ENCODE measurements around the gene LCP2. TPM values are rescaled to one million over a fixed set of nuclear protein-coding genes. Genes with fewer than 3 reads are reported as not detected.

LCP2 gene
- polyA plus RNA-seq, 4 donors = 2.9 to 14.1 (median 7.8) TPM

DNA sequence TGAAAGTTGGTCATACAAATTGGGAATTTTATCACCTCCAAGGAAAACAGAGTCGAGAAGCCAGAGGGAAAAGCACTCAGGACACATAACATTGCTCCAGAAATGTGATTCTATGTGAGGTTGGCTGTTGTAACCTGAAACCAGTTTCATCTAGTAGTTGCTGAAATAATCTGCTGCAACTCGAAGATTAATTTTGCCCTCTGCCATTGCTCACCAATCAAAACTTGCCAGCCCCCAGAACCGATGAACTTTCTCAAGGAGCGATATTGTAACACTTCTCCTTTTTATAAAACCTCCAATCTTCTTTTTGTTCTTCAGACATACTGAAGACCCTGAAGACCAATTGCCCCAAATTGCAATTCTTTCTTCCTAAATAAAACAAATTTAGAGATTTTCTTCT lies 33.7 kb downstream of the LCP2 start:
- no peak for FAIRE-seq
- Histone ChIP-seq H3K9me3 (ENCODE audit: control insufficient read depth in 2 of 2, insufficient read depth in 1 of 2, low read depth in 1 of 2, low read length in 1 of 2) (no peaks in the 10 kb centered on the region), H3K4me3 (ENCODE audit: low read depth in 1 of 3, low read length in 3 of 3) (no peak overlapping the region), H3K4me1 (ENCODE audit: control insufficient read depth in 3 of 3, insufficient read depth in 2 of 3, low read depth in 1 of 3, low read length in 2 of 3) (peaks cover 0 to 2% (median 0%) of the 10 kb centered on the region in 3 donors), H3K27ac (ENCODE audit: low read depth in 1 of 3, low read length in 2 of 3) (no peak overlapping the region), H3K27me3 (ENCODE audit: control insufficient read depth in 3 of 3, insufficient read depth in 3 of 3, low read length in 3 of 3) (peaks cover 0 to 11% (median 0%) of the 10 kb centered on the region in 3 donors), H3K36me3 (ENCODE audit: control insufficient read depth in 3 of 3, insufficient read depth in 2 of 3, low read depth in 1 of 3, low read length in 3 of 3) (peaks cover 0 to 4% (median 0%) of the 10 kb centered on the region in 3 donors)
- 73 to 79% (median 73%) methylated on average over 4 of the region's 4 CpGs for WGBS, 3 donors
- DNase-seq = no peak

- peak overlapping the region in 1 of 3 donors; percentile 1 for H3K27ac ChIP-seq (ENCODE audit: low read depth in 1 of 3, low read length in 2 of 3)
- H3K4me1 ChIP-seq (ENCODE audit: control insufficient read depth in 3 of 3, insufficient read depth in 2 of 3, low read depth in 1 of 3, low read length in 2 of 3) = no peaks in the 10 kb centered on the region
- WGBS, 3 donors = 50 to 74% (median 66%) methylated on average over 15 of the region's 15 CpGs
- DNase-seq = peak in 1 of 2 donors; percentile 56
- no peaks in the 10 kb centered on the region for H3K9me3 ChIP-seq (ENCODE audit: control insufficient read depth in 2 of 2, insufficient read depth in 1 of 2, low read depth in 1 of 2, low read length in 1 of 2)
- H3K36me3 ChIP-seq (ENCODE audit: control insufficient read depth in 3 of 3, insufficient read depth in 2 of 3, low read depth in 1 of 3, low read length in 3 of 3) = peaks cover 0 to 4% (median 4%) of the 10 kb centered on the region in 3 donors
- FAIRE-seq = no peak
- peaks cover 0 to 6% (median 0%) of the 10 kb centered on the region in 3 donors for H3K27me3 ChIP-seq (ENCODE audit: control insufficient read depth in 3 of 3, insufficient read depth in 3 of 3, low read length in 3 of 3)
- H3K4me3 ChIP-seq (ENCODE audit: low read depth in 1 of 3, low read length in 3 of 3) = no peak overlapping the region
Measured at GRCh38 chr5:170262061-170263045, 35.2 kb downstream of the LCP2 start.

GRCh38 chr5:170261528-170262043 lies 36.0 kb downstream of the LCP2 start:
- H3K4me3 ChIP-seq (ENCODE audit: low read depth in 1 of 3, low read length in 3 of 3) = no peak overlapping the region
- no peak for FAIRE-seq
- H3K36me3 ChIP-seq (ENCODE audit: control insufficient read depth in 3 of 3, insufficient read depth in 2 of 3, low read depth in 1 of 3, low read length in 3 of 3) = peaks cover 0 to 4% (median 4%) of the 10 kb centered on the region in 3 donors

GRCh38 chr5:170257370-170257769 lies 40.2 kb downstream of the LCP2 start:
- Histone ChIP-seq H3K27ac (ENCODE audit: low read depth in 1 of 3, low read length in 2 of 3) (no peak overlapping the region), H3K9me3 (ENCODE audit: control insufficient read depth in 2 of 2, insufficient read depth in 1 of 2, low read depth in 1 of 2, low read length in 1 of 2) (no peaks in the 10 kb centered on the region), H3K36me3 (ENCODE audit: control insufficient read depth in 3 of 3, insufficient read depth in 2 of 3, low read depth in 1 of 3, low read length in 3 of 3) (peaks cover 0 to 4% (median 4%) of the 10 kb centered on the region in 3 donors), H3K4me3 (ENCODE audit: low read depth in 1 of 3, low read length in 3 of 3) (no peak overlapping the region), H3K4me1 (ENCODE audit: control insufficient read depth in 3 of 3, insufficient read depth in 2 of 3, low read depth in 1 of 3, low read length in 2 of 3) (no peaks in the 10 kb centered on the region), H3K27me3 (ENCODE audit: control insufficient read depth in 3 of 3, insufficient read depth in 3 of 3, low read length in 3 of 3) (peaks cover 0 to 2% (median 0%) of the 10 kb centered on the region in 3 donors)
- 86 to 93% (median 89%) methylated on average over 4 of the region's 4 CpGs for WGBS, 3 donors
- DNase-seq (no peak), FAIRE-seq (no peak)

More at GRCh38 chr5:170261528-170262043, 36.0 kb downstream of the LCP2 start:
- no peak for DNase-seq
- no peaks in the 10 kb centered on the region for H3K4me1 ChIP-seq (ENCODE audit: control insufficient read depth in 3 of 3, insufficient read depth in 2 of 3, low read depth in 1 of 3, low read length in 2 of 3)
- H3K27me3 ChIP-seq (ENCODE audit: control insufficient read depth in 3 of 3, insufficient read depth in 3 of 3, low read length in 3 of 3) = peaks cover 0 to 3% (median 0%) of the 10 kb centered on the region in 3 donors
- WGBS, 3 donors = 69 to 91% (median 73%) methylated on average over 3 of the region's 3 CpGs
- H3K27ac ChIP-seq (ENCODE audit: low read depth in 1 of 3, low read length in 2 of 3) = peak overlapping the region in 1 of 3 donors; percentile 28
- H3K9me3 ChIP-seq (ENCODE audit: control insufficient read depth in 2 of 2, insufficient read depth in 1 of 2, low read depth in 1 of 2, low read length in 1 of 2) = no peaks in the 10 kb centered on the region

- H3K9me3 ChIP-seq (ENCODE audit: control insufficient read depth in 2 of 2, insufficient read depth in 1 of 2, low read depth in 1 of 2, low read length in 1 of 2) = no peaks in the 10 kb centered on the region
- no peak overlapping the region for H3K27ac ChIP-seq (ENCODE audit: low read depth in 1 of 3, low read length in 2 of 3)
- no peaks in the 10 kb centered on the region for H3K4me1 ChIP-seq (ENCODE audit: control insufficient read depth in 3 of 3, insufficient read depth in 2 of 3, low read depth in 1 of 3, low read length in 2 of 3)
- H3K4me3 ChIP-seq (ENCODE audit: low read depth in 1 of 3, low read length in 3 of 3) = no peak overlapping the region
- peaks cover 0 to 5% (median 0%) of the 10 kb centered on the region in 3 donors for H3K27me3 ChIP-seq (ENCODE audit: control insufficient read depth in 3 of 3, insufficient read depth in 3 of 3, low read length in 3 of 3)
- H3K36me3 ChIP-seq (ENCODE audit: control insufficient read depth in 3 of 3, insufficient read depth in 2 of 3, low read depth in 1 of 3, low read length in 3 of 3) = peaks cover 0 to 4% (median 4%) of the 10 kb centered on the region in 3 donors
- FAIRE-seq (no peak), DNase-seq (no peak)
- 82 to 100% (median 88%) methylated on average over 1 of the region's 1 CpG for WGBS, 3 donors
Measured at GRCh38 chr5:170256571-170256970, 41.0 kb downstream of the LCP2 start.

DNA sequence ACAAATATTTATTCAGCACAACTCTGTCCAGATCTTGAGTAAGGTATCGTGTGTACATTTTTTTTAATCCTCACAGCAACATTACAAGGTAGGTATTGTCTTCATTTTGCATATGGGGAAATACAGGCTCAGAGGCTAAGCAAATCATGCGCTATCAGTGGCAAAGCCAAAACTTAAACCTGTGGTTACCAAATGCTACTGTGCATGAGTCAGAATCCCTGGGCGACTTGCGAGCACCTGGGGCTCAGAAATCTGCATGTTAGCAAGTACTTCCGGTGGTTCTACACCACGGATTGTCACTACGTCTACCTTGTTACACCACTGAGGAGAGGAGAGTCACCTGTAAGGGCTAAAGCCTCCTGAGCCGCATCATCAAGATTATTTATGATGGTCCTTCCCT lies 43.5 kb downstream of the LCP2 start:
- peaks cover 0 to 4% (median 0%) of the 10 kb centered on the region in 3 donors for H3K36me3 ChIP-seq (ENCODE audit: control insufficient read depth in 3 of 3, insufficient read depth in 2 of 3, low read depth in 1 of 3, low read length in 3 of 3)
- no peak overlapping the region for H3K4me3 ChIP-seq (ENCODE audit: low read depth in 1 of 3, low read length in 3 of 3)
- no peak for FAIRE-seq
- peak in 1 of 2 donors; percentile 62 for DNase-seq
- no peak overlapping the region for H3K27ac ChIP-seq (ENCODE audit: low read depth in 1 of 3, low read length in 2 of 3)
- H3K9me3 ChIP-seq (ENCODE audit: control insufficient read depth in 2 of 2, insufficient read depth in 1 of 2, low read depth in 1 of 2, low read length in 1 of 2) = no peaks in the 10 kb centered on the region
- WGBS, 3 donors = 48 to 70% (median 52%) methylated on average over 8 of the region's 8 CpGs
- no peaks in the 10 kb centered on the region for H3K4me1 ChIP-seq (ENCODE audit: control insufficient read depth in 3 of 3, insufficient read depth in 2 of 3, low read depth in 1 of 3, low read length in 2 of 3)
- peaks cover 0 to 5% (median 0%) of the 10 kb centered on the region in 3 donors for H3K27me3 ChIP-seq (ENCODE audit: control insufficient read depth in 3 of 3, insufficient read depth in 3 of 3, low read length in 3 of 3)

GRCh38 chr5:170252720-170253350 lies 44.7 kb downstream of the LCP2 start:
- Histone ChIP-seq H3K4me1 (ENCODE audit: control insufficient read depth in 3 of 3, insufficient read depth in 2 of 3, low read depth in 1 of 3, low read length in 2 of 3) (no peaks in the 10 kb centered on the region), H3K36me3 (ENCODE audit: control insufficient read depth in 3 of 3, insufficient read depth in 2 of 3, low read depth in 1 of 3, low read length in 3 of 3) (peaks cover 0 to 2% (median 0%) of the 10 kb centered on the region in 3 donors), H3K9me3 (ENCODE audit: control insufficient read depth in 2 of 2, insufficient read depth in 1 of 2, low read depth in 1 of 2, low read length in 1 of 2) (no peaks in the 10 kb centered on the region), H3K27ac (ENCODE audit: low read depth in 1 of 3, low read length in 2 of 3) (no peak overlapping the region), H3K4me3 (ENCODE audit: low read depth in 1 of 3, low read length in 3 of 3) (no peak overlapping the region), H3K27me3 (ENCODE audit: control insufficient read depth in 3 of 3, insufficient read depth in 3 of 3, low read length in 3 of 3) (peaks cover 0 to 5% (median 0%) of the 10 kb centered on the region in 3 donors)
- DNase-seq = no peak
- no peak for FAIRE-seq
- WGBS, 3 donors = 62 to 68% (median 67%) methylated on average over 9 of the region's 9 CpGs

DNA sequence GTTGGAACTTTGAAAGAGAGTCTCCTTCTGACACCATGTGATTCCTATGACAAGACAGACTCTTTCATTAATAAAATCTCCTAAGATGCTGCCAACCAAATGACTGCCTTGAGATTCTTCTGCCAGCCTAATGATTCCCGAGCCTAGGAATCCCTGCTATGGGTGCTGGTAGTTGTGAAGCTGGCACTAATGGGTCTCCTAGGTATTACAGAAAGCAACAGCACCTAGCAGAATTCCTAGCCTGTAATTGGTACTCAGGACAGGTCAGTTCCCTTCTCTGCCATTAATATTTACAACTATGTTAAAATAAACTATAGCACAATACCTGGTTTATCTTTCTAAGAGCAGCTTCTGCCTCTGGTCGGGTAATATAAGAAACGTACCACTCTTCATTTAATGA lies 45.5 kb downstream of the LCP2 start:
- H3K27me3 ChIP-seq (ENCODE audit: control insufficient read depth in 3 of 3, insufficient read depth in 3 of 3, low read length in 3 of 3) = peaks cover 0 to 5% (median 0%) of the 10 kb centered on the region in 3 donors
- no peak overlapping the region for H3K4me3 ChIP-seq (ENCODE audit: low read depth in 1 of 3, low read length in 3 of 3)
- DNase-seq = no peak
- no peaks in the 10 kb centered on the region for H3K9me3 ChIP-seq (ENCODE audit: control insufficient read depth in 2 of 2, insufficient read depth in 1 of 2, low read depth in 1 of 2, low read length in 1 of 2)
- H3K27ac ChIP-seq (ENCODE audit: low read depth in 1 of 3, low read length in 2 of 3) = no peak overlapping the region
- 38 to 73% (median 52%) methylated on average over 3 of the region's 3 CpGs for WGBS, 3 donors
- H3K4me1 ChIP-seq (ENCODE audit: control insufficient read depth in 3 of 3, insufficient read depth in 2 of 3, low read depth in 1 of 3, low read length in 2 of 3) = no peaks in the 10 kb centered on the region
- no peaks in the 10 kb centered on the region for H3K36me3 ChIP-seq (ENCODE audit: control insufficient read depth in 3 of 3, insufficient read depth in 2 of 3, low read depth in 1 of 3, low read length in 3 of 3)
- FAIRE-seq = no peak
